ENCODE measurements around the gene THOC1.
"Not testable (repeated sequence)": the region's sequence is repeated elsewhere in the genome, so short reads cannot be mapped to it uniquely, and the experiment has no call there.

The THOC1 gene, protein sequence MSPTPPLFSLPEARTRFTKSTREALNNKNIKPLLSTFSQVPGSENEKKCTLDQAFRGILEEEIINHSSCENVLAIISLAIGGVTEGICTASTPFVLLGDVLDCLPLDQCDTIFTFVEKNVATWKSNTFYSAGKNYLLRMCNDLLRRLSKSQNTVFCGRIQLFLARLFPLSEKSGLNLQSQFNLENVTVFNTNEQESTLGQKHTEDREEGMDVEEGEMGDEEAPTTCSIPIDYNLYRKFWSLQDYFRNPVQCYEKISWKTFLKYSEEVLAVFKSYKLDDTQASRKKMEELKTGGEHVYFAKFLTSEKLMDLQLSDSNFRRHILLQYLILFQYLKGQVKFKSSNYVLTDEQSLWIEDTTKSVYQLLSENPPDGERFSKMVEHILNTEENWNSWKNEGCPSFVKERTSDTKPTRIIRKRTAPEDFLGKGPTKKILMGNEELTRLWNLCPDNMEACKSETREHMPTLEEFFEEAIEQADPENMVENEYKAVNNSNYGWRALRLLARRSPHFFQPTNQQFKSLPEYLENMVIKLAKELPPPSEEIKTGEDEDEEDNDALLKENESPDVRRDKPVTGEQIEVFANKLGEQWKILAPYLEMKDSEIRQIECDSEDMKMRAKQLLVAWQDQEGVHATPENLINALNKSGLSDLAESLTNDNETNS

DNA sequence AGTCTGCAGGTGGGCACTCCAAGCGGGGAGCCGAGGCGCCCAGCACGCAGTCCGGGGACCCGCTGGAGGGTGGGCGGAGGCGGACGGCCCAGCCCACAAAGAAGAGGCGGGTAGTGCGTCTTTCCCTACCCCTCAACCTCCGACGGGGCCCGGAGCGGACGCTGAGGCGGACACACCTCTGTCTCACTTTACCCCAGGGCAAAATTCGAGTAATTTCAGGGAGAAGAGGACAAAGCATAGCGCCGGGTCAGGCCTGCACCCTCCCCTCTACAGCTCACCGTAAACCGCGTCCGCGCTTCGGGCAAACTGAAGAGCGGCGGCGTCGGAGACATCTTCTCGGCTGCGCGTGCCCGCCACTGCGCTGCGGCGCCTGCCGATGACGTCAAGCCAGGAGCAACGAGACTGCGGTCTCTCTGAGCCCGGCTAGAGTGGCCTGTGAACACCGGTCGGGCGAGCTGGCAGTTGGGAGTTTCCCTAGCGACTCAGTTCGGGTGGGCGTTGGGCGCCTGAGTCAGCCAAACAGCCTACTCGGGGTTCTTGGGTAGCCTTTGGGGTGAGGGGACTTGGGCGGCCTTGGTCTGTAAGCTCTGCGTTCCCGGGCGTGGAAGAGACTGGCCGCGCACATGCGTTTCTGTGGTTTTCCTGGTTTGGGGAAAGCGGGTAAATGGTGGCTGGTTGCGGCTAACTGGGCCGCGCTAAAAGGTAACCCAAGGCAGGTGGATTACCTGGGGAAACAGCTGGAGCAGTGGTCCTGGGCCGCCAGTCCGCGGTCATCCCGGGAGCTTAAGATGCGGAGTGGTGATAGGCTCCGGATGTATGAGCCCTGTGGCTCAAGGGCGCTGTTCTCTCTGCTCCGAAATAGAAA lies at the start of gene THOC1:
Gene THOC1 (minus strand): TSS at position 360 of the 865 bp plus-strand sequence. CDS start 28 bp downstream, at position 332.
- DNase-seq (ENCODE audit: low spot score): peak; percentile 96

- DNase-seq (ENCODE audit: low spot score): no peak
These were observed 49.8 kb upstream of the THOC1 start for GRCh38 chr18:317618-318017.

DNA sequence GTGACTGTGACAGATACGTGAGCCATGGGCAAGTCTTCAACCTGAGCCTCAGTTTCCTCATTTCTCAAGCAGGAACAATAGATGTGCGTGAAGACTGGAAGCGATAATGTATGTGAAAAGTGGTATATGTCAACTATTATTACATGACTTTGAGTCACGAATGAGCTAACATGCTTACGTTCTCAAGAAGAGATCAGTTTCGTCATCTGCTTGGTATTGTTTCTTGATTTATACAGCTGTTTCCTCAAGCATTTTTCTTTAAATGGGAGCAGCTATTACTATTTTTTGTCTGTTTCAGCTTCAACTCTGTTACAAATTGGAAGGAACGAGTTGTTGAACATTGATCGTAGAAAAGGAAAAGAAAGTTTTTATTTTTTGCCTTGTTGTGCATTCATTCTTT lies 48.5 kb upstream of the THOC1 start:
- DNase-seq (ENCODE audit: low spot score): no peak

DNA sequence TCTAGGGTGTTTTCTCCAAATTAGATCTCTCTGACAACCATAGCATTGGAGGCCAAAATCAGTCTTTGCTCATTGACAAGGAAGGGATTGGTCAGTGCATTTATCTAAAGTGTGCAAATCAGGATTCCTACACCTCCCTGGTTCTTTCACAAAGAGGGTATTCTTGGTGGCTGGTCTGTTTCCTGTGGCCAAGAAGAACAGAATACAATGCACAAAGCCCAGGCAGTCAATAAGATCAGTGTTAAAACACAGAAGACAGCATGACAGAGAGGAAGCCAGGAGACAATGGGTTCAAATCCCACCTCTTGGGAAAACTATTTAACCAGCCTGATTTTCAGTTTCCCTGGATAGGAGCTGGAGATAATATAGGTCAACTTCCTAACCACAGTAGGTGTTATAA lies 46.1 kb upstream of the THOC1 start:
- DNase-seq (ENCODE audit: low spot score): no peak

DNA sequence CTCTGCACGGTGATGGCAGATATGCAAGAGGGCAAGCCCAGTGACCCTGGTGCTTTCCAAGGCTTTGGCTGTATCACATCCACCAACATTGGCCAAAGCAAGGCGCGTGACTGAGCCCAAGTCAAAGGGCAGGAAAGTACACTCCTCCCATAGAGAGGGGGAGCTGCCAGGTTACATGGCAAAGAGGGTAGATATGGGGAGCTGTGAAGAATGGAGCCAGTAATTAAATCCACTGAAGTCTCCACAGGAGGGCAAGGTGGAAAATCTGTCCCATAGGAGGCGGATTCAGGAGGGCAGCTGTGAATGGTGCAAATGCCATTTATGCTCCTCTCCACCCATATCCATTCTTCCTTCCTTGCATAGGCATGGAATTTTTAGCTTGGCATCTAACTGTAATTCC lies 44.6 kb upstream of the THOC1 start:
- DNase-seq (ENCODE audit: low spot score): no peak

DNA sequence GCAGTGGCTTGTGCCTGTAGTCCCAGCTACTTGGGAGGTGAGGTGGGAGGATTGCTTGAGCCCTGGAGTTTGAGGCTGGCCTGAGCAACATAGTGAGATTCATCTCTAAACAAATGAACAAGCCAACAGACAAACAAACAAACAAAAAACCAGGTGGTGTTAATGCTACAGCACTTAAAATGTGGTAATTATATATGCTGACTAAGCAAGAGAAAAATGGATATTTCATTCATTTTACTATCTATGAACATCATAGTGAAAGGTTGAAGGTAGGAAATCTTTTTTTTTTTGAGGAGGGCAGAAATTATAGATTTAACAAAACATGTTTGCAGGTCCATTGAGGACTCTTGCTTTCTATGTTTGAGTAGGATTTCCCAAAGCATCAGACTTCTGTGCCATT lies 42.2 kb upstream of the THOC1 start:
- DNase-seq (ENCODE audit: low spot score): no peak

- not testable (repeated sequence) for DNase-seq (ENCODE audit: low spot score)
These were observed 40.2 kb upstream of the THOC1 start for GRCh38 chr18:308086-308485.

DNA sequence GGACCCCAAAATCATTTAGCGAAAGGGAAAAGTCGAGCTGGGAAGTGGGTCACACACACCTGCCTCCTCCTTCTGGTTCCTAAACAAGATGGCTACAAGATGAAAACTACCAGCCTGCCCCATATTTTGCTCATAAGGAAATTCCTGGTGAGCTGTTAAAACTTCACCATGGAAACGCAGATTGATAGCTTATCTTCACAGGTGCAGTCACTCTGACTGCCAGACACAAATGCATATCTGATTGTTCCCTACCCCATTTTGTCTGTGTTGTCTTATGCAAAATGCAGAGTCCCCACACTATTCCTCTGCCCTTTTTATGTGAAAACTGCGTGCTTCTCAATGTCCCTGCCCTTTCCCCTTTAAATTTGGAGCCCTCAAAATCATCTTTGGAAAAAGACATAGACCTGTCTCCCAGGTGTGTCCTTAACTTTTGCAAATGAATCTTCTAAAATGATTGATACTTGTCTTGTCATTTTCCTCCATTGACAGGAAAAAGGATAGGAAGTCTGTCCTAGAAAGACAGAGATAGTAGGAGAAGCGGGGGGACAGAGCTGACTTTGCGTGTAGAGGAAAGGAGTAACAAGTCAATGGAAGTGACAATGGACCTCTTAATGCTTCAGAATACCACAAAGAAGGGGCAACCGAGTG lies 38.9 kb upstream of the THOC1 start:
- no peak for DNase-seq (ENCODE audit: low spot score)

- no peak for DNase-seq (ENCODE audit: low spot score)
These were observed 37.2 kb upstream of the THOC1 start for GRCh38 chr18:305003-305501.

DNA sequence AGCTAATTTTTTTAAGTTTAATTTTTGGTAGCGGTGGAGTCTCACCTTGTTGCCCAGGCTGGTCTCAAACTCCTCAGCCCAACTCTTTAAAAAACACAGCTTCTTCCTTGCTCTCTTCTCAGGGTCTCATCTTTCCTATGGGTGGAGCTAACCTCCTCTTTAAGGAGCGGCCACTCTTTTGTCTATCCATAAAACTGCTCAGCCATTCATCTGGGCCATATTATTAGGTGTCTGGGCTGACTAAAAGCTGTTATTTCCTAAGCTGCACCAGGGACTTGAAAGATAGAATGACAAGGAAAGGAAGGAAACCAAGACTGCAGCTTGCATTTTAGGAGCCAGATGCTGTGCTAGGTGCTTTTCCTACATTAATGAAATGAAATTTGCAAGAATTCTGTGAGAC lies 35.8 kb upstream of the THOC1 start:
- DNase-seq (ENCODE audit: low spot score): no peak

DNA sequence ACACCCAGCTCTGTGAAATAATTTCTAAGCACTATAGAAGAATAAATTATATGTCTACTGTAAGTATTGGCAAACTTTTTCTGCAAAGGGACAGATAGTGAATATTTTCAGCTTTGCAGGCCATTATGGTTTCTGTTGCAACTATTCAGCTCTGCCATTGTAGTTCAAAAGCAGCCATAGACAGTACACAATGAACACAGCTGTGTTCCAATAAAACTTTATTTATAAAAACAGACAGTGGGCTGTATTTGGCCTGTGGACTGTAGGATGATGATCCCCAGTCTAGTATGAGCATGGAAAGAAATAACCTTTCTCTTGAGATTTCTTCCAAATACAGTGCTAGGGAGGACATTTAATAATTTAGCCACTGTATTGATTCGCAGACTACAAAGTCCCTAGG lies 35.2 kb upstream of the THOC1 start:
- no peak for DNase-seq (ENCODE audit: low spot score)

- DNase-seq (ENCODE audit: low spot score): no peak
These were observed 34.2 kb upstream of the THOC1 start for GRCh38 chr18:302097-302496.

DNA sequence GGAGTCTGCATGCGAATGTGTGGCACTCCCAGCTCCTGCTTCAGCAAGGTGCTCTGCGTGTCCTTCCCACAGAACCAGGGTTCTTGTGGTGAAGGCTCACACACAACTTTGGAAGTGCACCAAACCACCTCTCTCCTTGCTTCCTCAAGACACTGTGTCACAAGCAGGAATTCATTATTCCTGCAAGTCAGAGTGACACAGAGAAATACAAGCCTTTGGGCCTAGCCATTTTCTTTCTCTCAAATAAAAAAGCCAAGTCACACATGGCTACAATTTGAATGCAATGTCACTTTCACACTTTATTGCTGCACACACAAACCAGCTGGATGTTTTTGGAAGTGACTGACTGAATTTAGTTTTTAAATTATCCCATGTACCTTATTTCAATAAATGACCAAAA lies 30.1 kb upstream of the THOC1 start:
- no peak for DNase-seq (ENCODE audit: low spot score)

- DNase-seq (ENCODE audit: low spot score): no peak
These were observed 28.1 kb upstream of the THOC1 start for GRCh38 chr18:295756-296490.

DNA sequence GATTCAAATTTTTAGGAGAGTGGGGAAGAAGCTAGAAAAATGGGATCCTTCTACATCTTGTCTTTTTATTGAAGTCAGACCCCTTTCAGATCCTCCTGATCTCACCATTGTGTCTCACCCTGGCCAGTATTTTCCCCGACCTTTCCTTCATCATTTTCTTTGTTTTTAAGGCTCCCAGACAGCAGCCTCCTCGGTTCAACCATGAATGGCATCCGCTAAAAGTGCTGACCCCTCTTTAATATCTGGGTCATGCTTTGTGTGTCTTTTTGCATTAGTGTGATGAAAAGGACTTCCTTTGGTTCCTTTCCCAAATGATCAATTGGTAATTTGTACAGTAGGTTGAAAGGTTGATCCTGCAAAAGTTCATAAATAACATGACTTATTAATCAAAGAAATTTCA lies 26.7 kb upstream of the THOC1 start:
- DNase-seq (ENCODE audit: low spot score): no peak

- no peak for DNase-seq (ENCODE audit: low spot score)
These were observed 25.7 kb upstream of the THOC1 start for GRCh38 chr18:293536-293935.

DNA sequence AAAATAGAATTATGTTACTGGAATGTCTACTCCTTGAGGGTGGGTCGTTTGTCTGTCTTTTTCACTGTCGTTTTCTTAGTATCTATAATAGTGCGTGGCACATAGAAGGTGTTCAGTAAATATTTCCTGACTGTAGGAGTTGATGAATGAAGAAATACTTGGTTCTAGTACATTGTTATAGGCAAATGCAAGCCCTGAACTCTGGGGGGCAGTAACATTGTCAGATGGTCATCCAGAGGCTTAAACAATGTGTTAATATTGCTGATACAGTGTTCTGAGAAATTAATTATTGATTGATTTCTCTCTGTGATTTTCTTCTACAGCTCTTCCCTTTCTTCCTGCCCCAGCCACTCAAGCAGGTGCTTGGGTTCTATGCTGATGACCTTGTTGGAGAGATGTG lies 24.4 kb upstream of the THOC1 start:
- no peak for DNase-seq (ENCODE audit: low spot score)

GRCh38 chr18:289970-290369 lies 22.1 kb upstream of the THOC1 start:
- DNase-seq (ENCODE audit: low spot score): not testable (repeated sequence)

- no peak for DNase-seq (ENCODE audit: low spot score)
These were observed 21.2 kb upstream of the THOC1 start for GRCh38 chr18:289026-289425.

DNA sequence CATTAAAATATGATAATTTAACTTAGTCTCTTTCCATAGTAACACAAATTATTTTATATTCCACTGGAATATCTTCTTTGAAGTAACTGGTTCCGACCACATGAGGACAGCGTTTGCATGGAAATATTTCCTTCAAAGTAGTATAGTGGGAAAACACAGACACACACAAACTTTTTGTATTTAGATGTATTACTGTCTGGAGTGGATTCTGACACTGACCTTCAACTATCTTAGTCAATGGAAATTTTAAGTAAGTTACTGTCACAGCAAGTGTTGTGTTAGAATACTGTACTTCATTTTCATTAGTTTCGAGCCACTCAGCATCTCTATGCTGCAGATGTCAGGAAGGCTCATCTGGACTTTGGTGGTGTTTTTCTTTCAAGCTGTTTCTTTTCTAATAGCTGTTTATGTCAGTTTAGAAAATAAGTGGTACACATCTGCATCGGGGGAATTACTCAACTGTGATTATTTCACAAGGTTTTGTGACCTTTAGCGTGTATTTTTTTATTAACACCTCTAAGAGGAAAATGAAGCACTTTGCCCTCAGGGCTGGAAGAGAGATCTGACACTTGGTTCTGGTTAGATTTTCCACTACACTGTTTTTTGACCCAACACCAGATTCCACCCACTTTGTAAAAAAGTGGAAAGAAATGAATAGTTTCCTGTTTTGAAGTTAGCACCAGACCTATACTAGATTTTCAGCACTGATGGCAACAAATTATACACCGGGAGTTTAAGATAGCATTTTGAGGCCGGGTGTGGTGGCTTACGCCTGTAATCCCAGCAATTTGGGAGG lies 18.9 kb upstream of the THOC1 start:
- DNase-seq (ENCODE audit: low spot score): no peak
